Hepatocyte (in vitro differentiated cells): Measurements from ENCODE around the gene DOCK1. TPM values are rescaled to one million over a fixed set of nuclear protein-coding genes. Genes with fewer than 3 reads are reported as not detected.

Experiments used
- DNase-seq: peaks from one replicate; pipeline ENCODE4 v3.0.0-alpha.2; 2016; ENCODE audit warnings: low spot score
- H2AFZ ChIP-seq: fragments of 200-600 bp; sonication (generic); 2 replicates; pipeline ENCODE4 v1.6.0; 2016; ENCODE audit warnings: antibody characterized with exemption, mild to moderate bottlenecking
- H3K27ac ChIP-seq: fragments of 200-600 bp; sonication (generic); 2 replicates; pipeline ENCODE4 v1.5.1; 2016; ENCODE audit warnings: mild to moderate bottlenecking
- H3K27me3 ChIP-seq: fragments of 200-600 bp; sonication (generic); 2 replicates; pipeline ENCODE4 v1.6.1; 2016
- H3K36me3 ChIP-seq: fragments of 200-600 bp; sonication (generic); replicated peaks from 2 replicates; pipeline ENCODE4 v1.5.1; 2016; ENCODE audit warnings: low read depth; ENCODE audit not compliant: insufficient read depth
- H3K4me1 ChIP-seq: fragments of 200-600 bp; sonication (generic); 2 replicates; pipeline ENCODE4 v1.5.1; 2016; ENCODE audit warnings: mild to moderate bottlenecking, moderate library complexity; ENCODE audit not compliant: insufficient read depth
- H3K4me2 ChIP-seq: fragments of 200-600 bp; sonication (generic); 2 replicates; pipeline ENCODE4 v1.6.0; 2016
- H3K4me3 ChIP-seq: fragments of 200-600 bp; sonication (generic); 2 replicates; pipeline ENCODE4 v1.5.1; 2016; ENCODE audit warnings: mild to moderate bottlenecking
- H3K79me2 ChIP-seq: fragments of 200-600 bp; sonication (generic); 2 replicates; pipeline ENCODE4 v1.6.0; 2017; ENCODE audit warnings: mild to moderate bottlenecking
- H3K9me2 ChIP-seq: fragments of 200-600 bp; sonication (generic); replicated peaks from 2 replicates; pipeline ENCODE4 v1.6.0; 2017; ENCODE audit warnings: mild to moderate bottlenecking; ENCODE audit not compliant: insufficient read depth
- H3K9me3 ChIP-seq: fragments of 200-600 bp; sonication (generic); 2 replicates; pipeline ENCODE4 v1.5.1; 2016; ENCODE audit warnings: low read depth, mild to moderate bottlenecking
- H4K20me1 ChIP-seq: fragments of 200-600 bp; sonication (generic); 2 replicates; pipeline ENCODE4 v1.6.0; 2016; ENCODE audit warnings: mild to moderate bottlenecking; ENCODE audit not compliant: insufficient read depth, poor library complexity, severe bottlenecking
- EZH2 ChIP-seq: fragments of 200-600 bp; sonication (generic); IDR thresholded peaks from 2 replicates; pipeline ENCODE4 v1.6.1; 2016; ENCODE audit warnings: antibody characterized with exemption, mild to moderate bottlenecking, borderline replicate concordance
- EZH2phosphoT487 ChIP-seq: fragments of 200-600 bp; sonication (generic); IDR thresholded peaks from one replicate; pipeline ENCODE4 v1.6.1; 2018; ENCODE audit warnings: antibody characterized with exemption, mild to moderate bottlenecking, low read depth, moderate library complexity; ENCODE audit not compliant: unreplicated experiment, severe bottlenecking
- WGBS: methylation state at CpG from one replicate; pipeline ENCODE4 v1.1.6; 2016; ENCODE audit warnings: low lambda C conversion rate; ENCODE audit errors: missing lambda C conversion rate; 5-methylcytosine and 5-hydroxymethylcytosine counted together
- polyA plus RNA-seq: library from polyadenylated mRNA; unstranded; fragments of >200 nt; fragmentation: Nextera tagmentation; extraction: Ambion mirVana; gene quantifications from 2 replicates; pipeline ENCODE4 v1.2.1, GENCODE V29; 2016
- total RNA-seq: library from RNA; depleted of rRNA; stranded (reverse); fragments of >200 nt; gene quantifications from 2 replicates; pipeline ENCODE4 v1.2.3, GENCODE V29; 2014
- TF ChIP-seq, protein P1 (sequence below): fragments of 200-600 bp; sonication (generic); IDR thresholded peaks from 2 replicates; pipeline ENCODE4 v1.5.1; 2016; ENCODE audit warnings: antibody characterized with exemption, mild to moderate bottlenecking; ENCODE audit not compliant: poor library complexity

The DOCK1 gene
- total and polyA plus RNA-seq, 2 experiments from 2014 or later = 16.0 to 55.5 TPM

- Histone ChIP-seq H3K9me2 (no peaks in the 10 kb centered on the region), H3K36me3 (no peaks in the 10 kb centered on the region), H2AFZ (no peak overlapping the region), H3K79me2 (no peaks in the 10 kb centered on the region), H3K4me3 (no peak overlapping the region), H3K27ac (no peak overlapping the region), H3K9me3 (no peaks in the 10 kb centered on the region), H3K4me1 (no peaks in the 10 kb centered on the region), H4K20me1 (no peaks in the 10 kb centered on the region), H3K27me3 (no peaks in the 10 kb centered on the region), H3K4me2 (no peak overlapping the region)
- DNase-seq = no peak
- TF ChIP-seq EZH2 (no peak), EZH2phosphoT487 (no peak)
- TF ChIP-seq, protein P1, sequence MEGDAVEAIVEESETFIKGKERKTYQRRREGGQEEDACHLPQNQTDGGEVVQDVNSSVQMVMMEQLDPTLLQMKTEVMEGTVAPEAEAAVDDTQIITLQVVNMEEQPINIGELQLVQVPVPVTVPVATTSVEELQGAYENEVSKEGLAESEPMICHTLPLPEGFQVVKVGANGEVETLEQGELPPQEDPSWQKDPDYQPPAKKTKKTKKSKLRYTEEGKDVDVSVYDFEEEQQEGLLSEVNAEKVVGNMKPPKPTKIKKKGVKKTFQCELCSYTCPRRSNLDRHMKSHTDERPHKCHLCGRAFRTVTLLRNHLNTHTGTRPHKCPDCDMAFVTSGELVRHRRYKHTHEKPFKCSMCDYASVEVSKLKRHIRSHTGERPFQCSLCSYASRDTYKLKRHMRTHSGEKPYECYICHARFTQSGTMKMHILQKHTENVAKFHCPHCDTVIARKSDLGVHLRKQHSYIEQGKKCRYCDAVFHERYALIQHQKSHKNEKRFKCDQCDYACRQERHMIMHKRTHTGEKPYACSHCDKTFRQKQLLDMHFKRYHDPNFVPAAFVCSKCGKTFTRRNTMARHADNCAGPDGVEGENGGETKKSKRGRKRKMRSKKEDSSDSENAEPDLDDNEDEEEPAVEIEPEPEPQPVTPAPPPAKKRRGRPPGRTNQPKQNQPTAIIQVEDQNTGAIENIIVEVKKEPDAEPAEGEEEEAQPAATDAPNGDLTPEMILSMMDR = no peak
- 88% methylated on average over 3 of the region's 3 CpGs for WGBS
Observed at GRCh38 chr10:127452568-127452967, 547.3 kb downstream of the DOCK1 start.

DNA sequence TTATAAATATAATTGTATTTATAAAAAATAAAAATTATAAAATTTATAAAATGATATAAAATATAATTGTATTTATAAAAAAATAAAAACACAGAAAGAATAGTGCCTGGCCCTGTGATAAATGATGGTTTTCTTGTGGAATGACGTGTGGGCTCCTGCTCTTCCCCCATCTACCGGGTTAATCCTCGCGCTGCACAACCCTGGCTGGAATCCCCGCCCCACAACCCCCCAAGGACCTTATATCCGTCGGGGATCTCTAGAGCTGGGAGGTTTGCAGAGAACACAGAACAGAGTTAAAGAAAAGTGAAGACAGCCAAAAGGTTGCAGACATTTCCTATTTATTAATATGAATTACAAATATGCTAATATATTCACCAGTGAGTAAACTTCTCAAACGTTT lies 548.5 kb downstream of the DOCK1 start:
- Histone ChIP-seq H3K9me3 (no peaks in the 10 kb centered on the region), H3K4me2 (no peak overlapping the region), H2AFZ (no peak overlapping the region), H3K4me3 (no peak overlapping the region), H3K79me2 (no peaks in the 10 kb centered on the region), H3K36me3 (no peaks in the 10 kb centered on the region), H3K9me2 (no peaks in the 10 kb centered on the region), H3K4me1 (no peaks in the 10 kb centered on the region), H4K20me1 (no peaks in the 10 kb centered on the region), H3K27me3 (no peaks in the 10 kb centered on the region), H3K27ac (no peak overlapping the region)
- no peak for DNase-seq
- 93% methylated on average over 8 of the region's 8 CpGs for WGBS
- no peak for TF ChIP-seq EZH2phosphoT487
- TF ChIP-seq, protein P1 = no peak
- no peak for TF ChIP-seq EZH2

GRCh38 chr10:127456122-127456521 lies 550.9 kb downstream of the DOCK1 start:
- H3K27ac ChIP-seq = no peak overlapping the region
- no peak for TF ChIP-seq EZH2
- TF ChIP-seq, protein P1 = no peak
- no peak for TF ChIP-seq EZH2phosphoT487
- no peaks in the 10 kb centered on the region for H3K9me2 ChIP-seq
- WGBS = 94% methylated on average over 9 of the region's 9 CpGs
- no peak for DNase-seq
- H3K9me3 ChIP-seq = no peaks in the 10 kb centered on the region
- no peak overlapping the region for H3K4me3 ChIP-seq
- H2AFZ ChIP-seq = no peak overlapping the region
- H3K27me3 ChIP-seq = no peaks in the 10 kb centered on the region
- no peaks in the 10 kb centered on the region for H4K20me1 ChIP-seq
- H3K36me3 ChIP-seq = no peaks in the 10 kb centered on the region
- no peaks in the 10 kb centered on the region for H3K79me2 ChIP-seq
- no peak overlapping the region for H3K4me2 ChIP-seq
- H3K4me1 ChIP-seq = no peaks in the 10 kb centered on the region
